Jurkat, Clone E6-1 (cell line): ENCODE measurements around the gene TRIP6.

Experiments used
- DNase-seq: peaks from one replicate; pipeline ENCODE4 v3.0.0-alpha.2; 2011; ENCODE audit warnings: low read depth, low spot score
- H3K4me3 ChIP-seq: 2 replicates; pipeline ENCODE4 v1.5.1; 2011; ENCODE audit warnings: mild to moderate bottlenecking, low read length, control low read depth, moderate library complexity

The TRIP6 gene

DNA sequence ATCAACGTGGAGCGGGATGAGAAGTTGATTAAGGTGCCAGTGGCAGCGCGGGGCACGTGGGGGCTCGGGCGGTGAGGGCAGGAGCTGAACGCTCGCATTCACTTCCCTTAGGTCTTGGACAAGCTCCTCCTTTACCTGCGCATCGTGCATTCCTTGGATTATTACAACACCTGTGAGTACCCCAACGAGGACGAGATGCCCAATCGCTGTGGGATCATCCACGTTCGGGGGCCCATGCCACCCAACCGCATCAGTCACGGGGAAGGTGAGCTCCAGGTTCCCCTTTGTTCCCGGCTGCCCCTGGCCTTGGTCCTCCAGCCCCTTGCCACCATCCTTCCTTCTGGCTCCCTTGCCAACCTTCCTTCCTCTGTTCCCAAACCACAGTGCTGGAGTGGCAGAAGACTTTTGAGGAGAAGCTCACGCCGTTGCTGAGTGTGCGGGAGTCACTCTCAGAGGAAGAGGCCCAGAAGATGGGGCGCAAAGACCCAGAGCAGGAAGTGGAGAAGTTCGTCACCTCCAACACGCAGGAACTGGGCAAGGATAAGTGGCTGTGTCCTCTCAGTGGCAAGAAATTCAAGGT is 19.8 kb downstream of the TRIP6 start:
- peak overlapping the region; percentile 11 for H3K4me3 ChIP-seq
- no peak for DNase-seq

DNA sequence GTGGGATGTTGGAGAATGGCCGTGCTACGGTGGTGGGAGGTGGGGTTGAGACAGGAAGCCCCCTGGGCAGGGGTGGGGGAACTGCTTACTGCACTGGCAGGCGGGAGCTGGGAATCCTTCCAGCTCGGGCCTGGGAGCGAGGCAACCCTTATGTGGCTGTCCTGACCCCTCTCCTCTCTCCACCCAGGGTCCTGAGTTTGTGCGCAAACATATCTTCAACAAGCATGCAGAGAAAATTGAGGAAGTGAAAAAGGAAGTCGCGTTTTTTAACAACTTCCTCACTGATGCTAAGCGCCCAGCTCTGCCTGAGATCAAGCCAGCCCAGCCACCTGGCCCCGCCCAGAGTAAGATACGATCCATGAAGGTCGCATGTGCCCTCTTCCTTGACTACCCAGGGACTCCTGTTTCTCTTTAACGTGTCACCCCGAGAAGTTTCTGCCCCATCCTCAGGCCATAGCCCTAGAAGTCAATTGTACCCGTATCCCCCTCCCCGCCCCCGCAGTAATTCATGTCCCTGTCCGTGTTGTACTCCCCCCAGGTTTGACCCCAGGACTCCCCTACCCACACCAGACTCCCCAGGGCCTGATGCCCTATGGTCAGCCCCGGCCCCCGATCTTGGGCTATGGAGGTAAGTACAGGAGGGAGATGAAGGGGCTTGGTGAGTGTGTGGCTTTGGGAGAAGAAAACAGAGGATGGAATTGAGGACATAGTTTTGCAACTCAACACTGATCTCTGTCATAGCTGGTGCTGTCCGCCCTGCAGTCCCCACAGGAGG is 20.5 kb downstream of the TRIP6 start:
- peak overlapping the region; percentile 70 for H3K4me3 ChIP-seq
- peak; percentile 74 for DNase-seq

DNA sequence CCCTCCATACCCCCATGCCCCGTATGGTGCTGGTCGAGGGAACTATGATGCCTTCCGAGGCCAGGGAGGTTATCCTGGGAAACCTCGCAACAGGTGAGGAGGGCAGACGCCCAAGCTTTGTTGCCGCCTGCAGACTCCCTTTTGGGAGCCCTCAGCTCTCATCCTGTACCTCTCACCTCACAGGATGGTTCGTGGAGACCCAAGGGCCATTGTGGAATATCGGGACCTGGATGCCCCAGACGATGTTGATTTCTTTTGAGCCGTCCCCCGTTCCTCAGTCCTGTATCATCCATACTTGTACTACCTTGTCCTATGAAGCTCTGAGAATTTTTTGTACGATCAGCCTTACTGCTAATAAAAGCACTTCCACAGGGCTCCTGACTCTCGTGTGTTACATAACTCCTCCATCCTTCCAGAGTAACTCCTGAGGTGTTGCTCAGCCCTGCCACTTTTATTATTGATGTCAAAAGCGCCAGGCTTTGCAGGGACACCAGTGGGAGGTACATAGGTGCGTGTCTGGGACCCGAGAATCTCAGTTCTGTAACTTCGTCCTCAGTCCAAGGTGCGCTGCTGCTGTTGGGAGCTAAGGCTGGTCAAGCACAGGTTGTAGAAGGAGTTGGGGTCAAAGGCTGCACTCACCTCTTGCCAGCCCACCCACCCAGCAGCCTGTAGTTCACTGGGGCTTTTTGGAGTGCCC is 21.3 kb downstream of the TRIP6 start:
- H3K4me3 ChIP-seq = peak overlapping the region; percentile 70
- DNase-seq = no peak

DNA sequence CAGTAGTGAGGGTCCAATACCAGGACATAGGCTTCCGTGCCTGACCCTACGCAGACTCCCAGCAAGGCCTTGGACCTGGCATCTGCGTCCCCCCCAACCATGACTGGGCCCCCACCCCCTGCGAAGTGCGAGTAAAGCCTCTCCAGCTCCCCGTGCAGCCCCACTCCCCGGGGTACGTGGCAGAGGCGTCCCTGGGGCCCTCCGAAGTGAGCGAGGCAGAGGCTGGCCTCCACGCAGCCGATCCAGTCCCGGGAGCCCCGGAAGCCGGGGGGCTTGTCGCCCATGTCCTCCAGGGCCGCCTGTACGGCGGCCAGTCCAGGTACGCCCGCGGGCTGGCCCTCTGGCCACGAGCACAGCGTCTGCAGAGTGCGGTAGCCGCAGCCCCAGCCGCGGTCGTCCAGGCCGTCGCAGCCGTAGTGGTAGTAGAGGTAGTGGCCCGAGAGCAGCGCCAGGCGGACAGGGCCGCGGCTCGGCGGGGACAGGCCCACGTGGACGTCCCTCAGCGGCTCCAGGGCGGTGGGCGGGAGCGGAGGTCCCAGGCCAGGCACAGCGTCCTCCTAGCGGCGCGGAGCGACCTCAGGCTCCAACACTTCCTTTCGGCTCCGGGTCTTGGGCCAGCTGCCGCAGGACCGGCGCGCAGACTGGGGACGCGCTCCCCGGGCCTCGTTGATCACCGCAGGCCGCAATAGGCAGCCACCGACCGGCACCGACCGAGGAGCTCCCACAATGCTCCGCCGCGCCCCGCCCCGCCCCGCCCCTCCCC is 22.0 kb downstream of the TRIP6 start, which contains the start of gene UFSP1:
Gene UFSP1, minus strand, starts transcription at position 728 of the 763 bp plus-strand sequence. Its CDS starts 444 bp downstream, at position 284.
- H3K4me3 ChIP-seq = peak within 1 kb of the TSS; percentile 70
- DNase-seq = no peak

DNA sequence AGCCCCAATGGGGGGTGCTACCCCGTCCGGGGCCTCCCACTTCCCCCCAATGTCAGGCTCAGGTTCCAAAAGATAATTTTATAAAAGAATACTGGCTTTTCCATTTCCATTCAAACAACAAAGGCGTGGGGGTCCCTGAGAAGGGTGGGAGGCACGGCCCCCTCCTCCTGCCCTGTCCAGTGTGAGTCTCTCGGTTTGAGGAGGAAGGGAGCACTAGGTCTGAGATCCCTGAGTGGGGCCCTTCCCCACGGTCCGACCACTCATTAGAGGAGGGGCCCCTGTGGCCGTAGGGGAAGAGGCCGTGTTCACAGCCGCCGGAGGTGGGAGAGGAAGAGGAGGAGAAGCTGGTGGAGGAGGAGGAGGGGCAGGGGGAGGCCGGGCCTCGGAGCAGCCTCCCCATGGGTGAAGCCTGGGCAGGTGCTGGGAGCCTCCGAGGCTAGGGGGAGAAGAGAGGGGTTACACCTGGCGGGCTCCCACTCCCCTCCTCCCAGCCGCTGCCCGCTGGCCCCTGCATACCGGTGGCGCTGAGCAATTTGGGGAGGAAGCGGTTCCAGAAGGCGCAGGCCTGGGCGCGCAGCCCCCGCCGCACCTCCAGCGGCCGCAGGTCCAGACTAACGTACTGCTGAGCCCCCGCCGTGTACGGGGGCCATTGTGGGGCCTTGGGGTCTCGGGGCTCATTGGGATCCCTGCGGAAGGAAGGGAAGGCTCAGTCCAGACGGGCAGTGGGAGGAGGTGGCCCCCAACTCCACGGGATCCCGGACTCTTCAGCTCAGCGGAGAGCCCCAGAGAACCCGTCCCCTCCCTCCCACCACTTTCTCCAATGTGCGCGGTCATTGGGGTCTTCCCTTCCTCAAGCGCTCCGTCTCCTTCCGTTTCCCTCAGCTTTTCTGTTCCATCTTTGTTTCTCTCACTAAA is 23.7 kb downstream of the TRIP6 start:
- peak overlapping the region; percentile 65 for H3K4me3 ChIP-seq
- no peak for DNase-seq

DNA sequence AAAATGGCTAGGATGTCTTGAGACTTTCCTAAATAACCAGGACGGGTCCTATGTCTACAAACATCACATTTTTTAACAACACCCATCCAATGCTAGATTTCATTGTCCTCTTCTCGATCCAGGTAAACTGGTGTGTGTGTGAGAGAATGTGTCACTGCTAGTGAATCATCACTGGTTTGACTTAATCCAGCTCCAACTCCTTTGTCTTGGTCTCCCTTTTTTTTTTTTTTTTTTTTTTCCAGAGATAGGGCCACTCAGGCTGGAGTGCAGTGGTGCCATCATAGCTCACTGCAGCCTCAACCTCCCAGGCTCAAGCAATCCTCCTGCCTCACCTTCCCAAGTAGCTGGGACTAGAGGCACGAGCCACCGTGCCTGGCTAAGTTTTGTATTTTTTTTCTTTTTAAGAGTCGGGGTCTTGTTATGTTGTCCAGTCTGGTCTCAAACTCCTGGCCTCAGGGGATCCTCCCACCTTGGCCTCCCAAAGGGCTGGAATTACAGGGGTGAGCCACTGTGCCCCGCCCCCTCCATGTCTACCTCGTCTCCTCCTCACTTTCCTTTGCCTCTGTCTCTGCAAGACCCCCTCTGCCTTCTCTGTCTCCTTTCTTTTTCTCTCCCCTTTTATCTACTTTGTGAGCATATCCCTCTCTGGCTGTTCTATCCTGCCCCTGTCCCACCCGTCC is 24.5 kb downstream of the TRIP6 start:
- no peak for DNase-seq
- no peak overlapping the region for H3K4me3 ChIP-seq

- H3K4me3 ChIP-seq = no peak overlapping the region
- DNase-seq = no peak
Measured at GRCh38 chr7:100892364-100893317, 25.5 kb downstream of the TRIP6 start.

- no peak for DNase-seq
- H3K4me3 ChIP-seq = no peak overlapping the region
Measured at GRCh38 chr7:100893318-100893895, 26.2 kb downstream of the TRIP6 start.

DNA sequence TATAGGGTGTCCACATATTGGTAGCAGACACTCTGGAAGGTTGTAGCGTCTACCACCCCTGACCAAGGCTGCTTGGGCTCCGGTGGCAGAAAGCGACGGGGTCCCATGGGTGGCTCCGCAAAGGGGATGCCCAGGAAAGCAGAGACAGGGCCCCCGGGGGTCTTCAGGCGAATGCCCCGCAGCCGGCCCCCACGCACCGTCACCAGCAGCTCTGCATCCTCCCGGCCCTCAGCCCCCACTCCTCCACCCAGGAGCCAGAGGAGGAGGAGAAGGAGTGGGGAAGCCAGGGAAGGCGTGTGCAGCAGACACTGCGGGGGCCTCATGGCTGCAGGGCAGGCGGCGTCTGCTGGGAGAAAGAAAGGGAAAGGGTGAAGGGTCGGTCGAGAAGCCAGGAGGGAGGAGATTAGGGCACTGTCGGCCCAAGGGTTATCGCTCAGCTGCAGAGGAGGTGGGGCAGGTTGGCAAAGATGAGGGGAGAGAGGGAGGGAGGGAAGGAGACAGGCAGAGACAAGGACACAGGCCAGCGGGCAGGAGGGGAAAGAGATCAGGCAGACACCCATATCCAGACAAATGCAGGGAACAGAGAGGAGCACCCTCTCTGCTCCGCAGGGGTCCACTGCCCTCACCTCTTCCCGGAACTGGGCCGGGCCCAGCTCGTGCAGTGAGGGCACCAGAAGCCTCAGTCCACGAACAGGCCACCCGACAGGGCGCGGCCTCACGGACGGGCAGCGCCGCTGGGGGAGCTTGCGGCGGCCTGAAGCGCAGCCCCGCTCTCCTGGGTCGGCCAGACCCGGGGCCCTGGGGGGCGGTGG is 26.9 kb downstream of the TRIP6 start:
- no peak overlapping the region for H3K4me3 ChIP-seq
- DNase-seq = no peak

GRCh38 chr7:100894860-100895700 is 27.9 kb downstream of the TRIP6 start:
- no peak overlapping the region for H3K4me3 ChIP-seq
- DNase-seq = no peak

DNA sequence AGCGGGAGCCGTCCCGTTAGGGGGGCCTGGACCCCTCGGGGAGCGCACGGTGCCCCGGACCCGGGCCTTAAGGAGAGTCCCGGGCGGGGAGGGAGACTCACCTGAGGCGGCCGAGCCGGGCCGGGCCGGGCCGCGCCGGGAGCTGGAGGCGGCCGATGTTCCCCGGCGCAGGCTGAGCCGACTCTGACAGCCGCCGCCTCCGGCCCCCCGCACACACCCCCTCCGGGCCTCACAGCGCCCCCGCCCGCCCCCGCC is 28.4 kb downstream of the TRIP6 start, which contains the start of gene ACHE:
Gene ACHE, minus strand, starts transcription at position 188 of the 255 bp plus-strand sequence. CDS start 1,656 bp downstream, outside the sequence.
- DNase-seq = no peak
- H3K4me3 ChIP-seq = no peak within 1 kb of the TSS

GRCh38 chr7:100895956-100896731 is 29.0 kb downstream of the TRIP6 start:
- no peak for DNase-seq
- no peak overlapping the region for H3K4me3 ChIP-seq

- no peak for DNase-seq
- no peak overlapping the region for H3K4me3 ChIP-seq
Measured at GRCh38 chr7:100896732-100897608, 29.8 kb downstream of the TRIP6 start.
